ENCODE data around the gene UBE2G2. TPM values are rescaled to one million over a fixed set of nuclear protein-coding genes. Genes with fewer than 3 reads are reported as not detected.

Gene UBE2G2
- total RNA-seq, 1 experiment from 2014 or later: 117 TPM

- TF ChIP-seq ZNF281 (CRISPR knock-in tag; IDR thresholded peaks at IDR 0.05): no peak
- no peak for TF ChIP-seq MAX (CRISPR knock-in tag; IDR thresholded peaks at IDR 0.05)
- TF ChIP-seq, protein P1, sequence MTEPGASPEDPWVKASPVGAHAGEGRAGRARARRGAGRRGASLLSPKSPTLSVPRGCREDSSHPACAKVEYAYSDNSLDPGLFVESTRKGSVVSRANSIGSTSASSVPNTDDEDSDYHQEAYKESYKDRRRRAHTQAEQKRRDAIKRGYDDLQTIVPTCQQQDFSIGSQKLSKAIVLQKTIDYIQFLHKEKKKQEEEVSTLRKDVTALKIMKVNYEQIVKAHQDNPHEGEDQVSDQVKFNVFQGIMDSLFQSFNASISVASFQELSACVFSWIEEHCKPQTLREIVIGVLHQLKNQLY (CRISPR knock-in tag; IDR thresholded peaks at IDR 0.05): no peak
- TF ChIP-seq, protein P2, sequence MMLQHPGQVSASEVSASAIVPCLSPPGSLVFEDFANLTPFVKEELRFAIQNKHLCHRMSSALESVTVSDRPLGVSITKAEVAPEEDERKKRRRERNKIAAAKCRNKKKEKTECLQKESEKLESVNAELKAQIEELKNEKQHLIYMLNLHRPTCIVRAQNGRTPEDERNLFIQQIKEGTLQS (CRISPR knock-in tag; conservative IDR thresholded peaks at IDR 0.05): no peak
- no peak for TF ChIP-seq ZBTB21 (CRISPR knock-in tag; IDR thresholded peaks at IDR 0.05; ENCODE audit: borderline replicate concordance)
- TF ChIP-seq TEAD4 (CRISPR knock-in tag; IDR thresholded peaks at IDR 0.05): no peak
- TF ChIP-seq, protein P3, sequence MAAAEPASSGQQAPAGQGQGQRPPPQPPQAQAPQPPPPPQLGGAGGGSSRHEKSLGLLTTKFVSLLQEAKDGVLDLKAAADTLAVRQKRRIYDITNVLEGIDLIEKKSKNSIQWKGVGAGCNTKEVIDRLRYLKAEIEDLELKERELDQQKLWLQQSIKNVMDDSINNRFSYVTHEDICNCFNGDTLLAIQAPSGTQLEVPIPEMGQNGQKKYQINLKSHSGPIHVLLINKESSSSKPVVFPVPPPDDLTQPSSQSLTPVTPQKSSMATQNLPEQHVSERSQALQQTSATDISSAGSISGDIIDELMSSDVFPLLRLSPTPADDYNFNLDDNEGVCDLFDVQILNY (CRISPR knock-in tag; IDR thresholded peaks at IDR 0.05): no peak
Measured at GRCh38 chr21:44778499-44778911, 23.1 kb downstream of the UBE2G2 start (continued).

- Mint-ChIP-seq H3K4me1 (no peaks in the 10 kb centered on the region), H3K4me3 (no peak overlapping the region), H3K36me3 (peaks cover 63% of the 10 kb centered on the region), H3K27me3 (ENCODE audit: low read depth) (no peaks in the 10 kb centered on the region), H3K9me3 (peaks cover under 1% of the 10 kb centered on the region), H3K27ac (peak overlapping the region; percentile 59)
- CTCF ChIA-PET: no interaction called here
- DNase-seq (ENCODE audit: low spot score) (no peak), ATAC-seq (no peak)
- TF ChIP-seq CREM (CRISPR knock-in tag; IDR thresholded peaks at IDR 0.05) (no peak), MAX (CRISPR knock-in tag; IDR thresholded peaks at IDR 0.05) (peak; percentile 40; the same call in 1 of the 2 replicates)
- POLR2A ChIA-PET: no interaction called here
Measured at GRCh38 chr21:44778094-44778493, 23.5 kb downstream of the UBE2G2 start.

DNA sequence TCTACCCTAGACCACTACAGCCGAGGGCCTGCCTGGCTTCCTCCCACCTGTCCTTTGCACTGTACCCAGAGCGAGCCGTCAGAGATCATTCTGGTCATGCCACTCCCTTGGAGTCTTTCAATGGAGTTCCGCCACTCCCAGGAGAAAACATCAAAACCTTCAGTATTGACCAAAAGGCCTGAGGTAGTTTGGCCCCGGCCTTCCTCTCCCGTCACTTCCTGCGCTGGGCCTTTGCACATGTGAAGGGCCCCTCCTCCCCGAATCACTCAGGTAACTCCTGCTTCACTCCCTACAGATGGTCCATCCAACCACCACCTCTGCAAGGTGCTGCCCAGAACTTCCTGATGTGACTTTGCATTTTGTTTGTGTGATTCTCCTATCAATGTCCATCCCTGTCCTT lies 26.6 kb downstream of the UBE2G2 start:
- Mint-ChIP-seq H3K36me3 (peaks cover 64% of the 10 kb centered on the region), H3K27me3 (ENCODE audit: low read depth) (no peaks in the 10 kb centered on the region), H3K27ac (no peak overlapping the region; the same call in 1 of the 2 replicates), H3K4me1 (no peaks in the 10 kb centered on the region), H3K9me3 (no peaks in the 10 kb centered on the region), H3K4me3 (no peak overlapping the region)
- POLR2A ChIA-PET: no interaction called here
- CTCF ChIA-PET: no interaction called here
- ATAC-seq (no peak), DNase-seq (ENCODE audit: low spot score) (no peak)
- no peak for TF ChIP-seq SOX15 (CRISPR knock-in tag; IDR thresholded peaks at IDR 0.05)
- TF ChIP-seq NFYB (CRISPR knock-in tag; conservative IDR thresholded peaks at IDR 0.05; ENCODE audit: low read depth): no peak
- no peak for TF ChIP-seq CBFB (CRISPR knock-in tag; IDR thresholded peaks at IDR 0.05; ENCODE audit: low read depth)

- peaks cover 11% of the 10 kb centered on the region for H3K4me1 Mint-ChIP-seq
- POLR2A ChIA-PET: no interaction called here
- ATAC-seq: no peak
- TF ChIP-seq, protein P4, sequence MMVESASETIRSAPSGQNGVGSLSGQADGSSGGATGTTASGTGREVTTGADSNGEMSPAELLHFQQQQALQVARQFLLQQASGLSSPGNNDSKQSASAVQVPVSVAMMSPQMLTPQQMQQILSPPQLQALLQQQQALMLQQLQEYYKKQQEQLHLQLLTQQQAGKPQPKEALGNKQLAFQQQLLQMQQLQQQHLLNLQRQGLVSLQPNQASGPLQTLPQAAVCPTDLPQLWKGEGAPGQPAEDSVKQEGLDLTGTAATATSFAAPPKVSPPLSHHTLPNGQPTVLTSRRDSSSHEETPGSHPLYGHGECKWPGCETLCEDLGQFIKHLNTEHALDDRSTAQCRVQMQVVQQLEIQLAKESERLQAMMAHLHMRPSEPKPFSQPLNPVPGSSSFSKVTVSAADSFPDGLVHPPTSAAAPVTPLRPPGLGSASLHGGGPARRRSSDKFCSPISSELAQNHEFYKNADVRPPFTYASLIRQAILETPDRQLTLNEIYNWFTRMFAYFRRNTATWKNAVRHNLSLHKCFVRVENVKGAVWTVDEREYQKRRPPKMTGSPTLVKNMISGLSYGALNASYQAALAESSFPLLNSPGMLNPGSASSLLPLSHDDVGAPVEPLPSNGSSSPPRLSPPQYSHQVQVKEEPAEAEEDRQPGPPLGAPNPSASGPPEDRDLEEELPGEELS (CRISPR knock-in tag; IDR thresholded peaks at IDR 0.05): no peak
- TF ChIP-seq MAX (CRISPR knock-in tag; IDR thresholded peaks at IDR 0.05): no peak
- TF ChIP-seq CREB1 (CRISPR knock-in tag; IDR thresholded peaks at IDR 0.05): no peak
- TF ChIP-seq ZNF671 (CRISPR knock-in tag; IDR thresholded peaks at IDR 0.05): no peak
- TF ChIP-seq ATF1 (CRISPR knock-in tag; IDR thresholded peaks at IDR 0.05): no peak
- TF ChIP-seq, protein P5, sequence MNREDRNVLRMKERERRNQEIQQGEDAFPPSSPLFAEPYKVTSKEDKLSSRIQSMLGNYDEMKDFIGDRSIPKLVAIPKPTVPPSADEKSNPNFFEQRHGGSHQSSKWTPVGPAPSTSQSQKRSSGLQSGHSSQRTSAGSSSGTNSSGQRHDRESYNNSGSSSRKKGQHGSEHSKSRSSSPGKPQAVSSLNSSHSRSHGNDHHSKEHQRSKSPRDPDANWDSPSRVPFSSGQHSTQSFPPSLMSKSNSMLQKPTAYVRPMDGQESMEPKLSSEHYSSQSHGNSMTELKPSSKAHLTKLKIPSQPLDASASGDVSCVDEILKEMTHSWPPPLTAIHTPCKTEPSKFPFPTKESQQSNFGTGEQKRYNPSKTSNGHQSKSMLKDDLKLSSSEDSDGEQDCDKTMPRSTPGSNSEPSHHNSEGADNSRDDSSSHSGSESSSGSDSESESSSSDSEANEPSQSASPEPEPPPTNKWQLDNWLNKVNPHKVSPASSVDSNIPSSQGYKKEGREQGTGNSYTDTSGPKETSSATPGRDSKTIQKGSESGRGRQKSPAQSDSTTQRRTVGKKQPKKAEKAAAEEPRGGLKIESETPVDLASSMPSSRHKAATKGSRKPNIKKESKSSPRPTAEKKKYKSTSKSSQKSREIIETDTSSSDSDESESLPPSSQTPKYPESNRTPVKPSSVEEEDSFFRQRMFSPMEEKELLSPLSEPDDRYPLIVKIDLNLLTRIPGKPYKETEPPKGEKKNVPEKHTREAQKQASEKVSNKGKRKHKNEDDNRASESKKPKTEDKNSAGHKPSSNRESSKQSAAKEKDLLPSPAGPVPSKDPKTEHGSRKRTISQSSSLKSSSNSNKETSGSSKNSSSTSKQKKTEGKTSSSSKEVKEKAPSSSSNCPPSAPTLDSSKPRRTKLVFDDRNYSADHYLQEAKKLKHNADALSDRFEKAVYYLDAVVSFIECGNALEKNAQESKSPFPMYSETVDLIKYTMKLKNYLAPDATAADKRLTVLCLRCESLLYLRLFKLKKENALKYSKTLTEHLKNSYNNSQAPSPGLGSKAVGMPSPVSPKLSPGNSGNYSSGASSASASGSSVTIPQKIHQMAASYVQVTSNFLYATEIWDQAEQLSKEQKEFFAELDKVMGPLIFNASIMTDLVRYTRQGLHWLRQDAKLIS (CRISPR knock-in tag; IDR thresholded peaks at IDR 0.05; ENCODE audit: borderline replicate concordance): no peak
- no peak for TF ChIP-seq KAT7 (CRISPR knock-in tag; IDR thresholded peaks at IDR 0.05; ENCODE audit: borderline replicate concordance)
- TF ChIP-seq FOXK1 (CRISPR knock-in tag; IDR thresholded peaks at IDR 0.05): no peak
Measured at GRCh38 chr21:44773291-44773932, 28.2 kb downstream of the UBE2G2 start.

More at GRCh38 chr21:44773291-44773932, 28.2 kb downstream of the UBE2G2 start:
- no peak overlapping the region for H3K27ac Mint-ChIP-seq
- no peaks in the 10 kb centered on the region for H3K9me3 Mint-ChIP-seq
- DNase-seq (ENCODE audit: low spot score): no peak
- no peaks in the 10 kb centered on the region for H3K27me3 Mint-ChIP-seq (ENCODE audit: low read depth)
- peaks cover 66% of the 10 kb centered on the region for H3K36me3 Mint-ChIP-seq
- CTCF ChIA-PET: no interaction called here
- H3K4me3 Mint-ChIP-seq: no peak overlapping the region
